Right lobe of liver (tissue), 4 donors: ENCODE measurements around the gene NPW.

Experiments used
- CTCF ChIP-seq, 4 donors: fragments of 200-600 bp in 3 of 4; fragments of 450-650 bp in 1 of 4; IDR thresholded peaks; one replicate each; pipeline versions ENCODE4 v1.5.1 to v1.8.0; 2016 to 2022; ENCODE audit warnings: antibody characterized with exemption in 4 of 4, mild to moderate bottlenecking in 2 of 4
- POLR2A ChIP-seq: fragments of 450-650 bp; IDR thresholded peaks from one replicate; pipeline ENCODE4 v1.6.1; 2017; ENCODE audit warnings: antibody characterized with exemption, mild to moderate bottlenecking
- donor health status: DM: no; HTN: no; CAD: no.
- donor health status: DM: no; HTN: no; CAD: no.
- donor health status: DM: no; HTN: yes; CAD: no.

- TF ChIP-seq CTCF (IDR thresholded peaks at IDR 0.05) (no peak), POLR2A (no peak)
These were observed 13.7 kb downstream of the NPW start for GRCh38 chr16:2033057-2033908.
